HepG2 (cell line): ENCODE data around the gene ZNRF3. TPM values are rescaled to one million over a fixed set of nuclear protein-coding genes. Genes with fewer than 3 reads are reported as not detected.
A peak's percentile ranks its signal among the peaks of the same experiment; 100 is the strongest.

Source experiments
- GZF1 ChIP-seq: sonication (generic); formaldehyde crosslinking; IDR thresholded peaks from 2 replicates; pipeline ENCODE4 v1.5.1; 2020; ENCODE audit warnings: mild to moderate bottlenecking, missing genetic modification reagents
- HMG20A ChIP-seq: IDR thresholded peaks from 2 replicates; pipeline ENCODE4 v1.6.1; 2016; ENCODE audit warnings: borderline replicate concordance
- MEIS1 ChIP-seq: sonication (generic); formaldehyde crosslinking; IDR thresholded peaks from 2 replicates; pipeline ENCODE4 v1.9.0; 2021; ENCODE audit warnings: mild to moderate bottlenecking, missing genetic modification reagents, moderate library complexity, borderline replicate concordance
- NRL ChIP-seq: sonication (generic); formaldehyde crosslinking; IDR thresholded peaks from 2 replicates; pipeline ENCODE4 v1.5.0; 2020; ENCODE audit warnings: missing genetic modification reagents, mild to moderate bottlenecking, moderate library complexity, borderline replicate concordance
- PHF8 ChIP-seq: sonication (generic); formaldehyde crosslinking; IDR thresholded peaks from 2 replicates; pipeline ENCODE4 v1.5.0; 2020; ENCODE audit warnings: missing genetic modification reagents
- RARA ChIP-seq: IDR thresholded peaks from 2 replicates; pipeline ENCODE4 v1.6.1; 2016; ENCODE audit warnings: missing genetic modification reagents, missing compliant biosample characterization
- SALL2 ChIP-seq: sonication (generic); formaldehyde crosslinking; IDR thresholded peaks from 2 replicates; pipeline ENCODE4 v1.8.1; 2023; ENCODE audit warnings: mild to moderate bottlenecking, missing genetic modification reagents, inconsistent platforms
- SNRNP70 ChIP-seq: fragments of 200-400 bp; formaldehyde crosslinking; IDR thresholded peaks from 2 replicates; pipeline ENCODE4 v1.6.1; 2017; ENCODE audit warnings: mild to moderate bottlenecking, low read depth, low read length, moderate library complexity
- STAG1 ChIP-seq: sonication (generic); formaldehyde crosslinking; IDR thresholded peaks from 2 replicates; pipeline ENCODE4 v1.4.0; 2020; ENCODE audit warnings: missing genetic modification reagents
- ZNF136 ChIP-seq: sonication (generic); formaldehyde crosslinking; IDR thresholded peaks from 2 replicates; pipeline ENCODE4 v1.8.1; 2022; ENCODE audit warnings: low read depth, mild to moderate bottlenecking, moderate library complexity, missing genetic modification reagents
- ZSCAN21 ChIP-seq: sonication (generic); formaldehyde crosslinking; IDR thresholded peaks from 2 replicates; pipeline ENCODE4 v1.8.0; 2022; ENCODE audit warnings: mild to moderate bottlenecking, missing genetic modification reagents, moderate library complexity, borderline replicate concordance
- polyA plus RNA-seq, 8 experiments: library from polyadenylated mRNA; depleted of rRNA in 3 of 8; stranded (reverse) in 7 of 8; unstranded in 1 of 8; fragments of >200 nt; fragmentation: Illumina TruSeq in 4 of 8; extraction: Trizol in 4 of 8; gene quantifications; 2 replicates each; pipeline versions ENCODE4 v1.2.1 to v1.2.3, GENCODE V29; 2011 to 2016; ENCODE audit warnings: low read depth in 4 of 8, missing spikeins in 1 of 8, mixed read lengths in 1 of 8; ENCODE audit not compliant: insufficient read depth in 1 of 8
- total RNA-seq, 5 experiments: library from RNA; depleted of rRNA; stranded (reverse); fragments of >200 nt; fragmentation: Illumina TruSeq; extraction: Trizol; gene quantifications; 2 replicates each; pipeline ENCODE4 v1.2.3, GENCODE V29; 2016; ENCODE audit warnings: low read depth in 1 of 5
- TF ChIP-seq, protein P1 (sequence below): sonication (generic); formaldehyde crosslinking; IDR thresholded peaks from 2 replicates; pipeline ENCODE4 v1.5.1; 2020; ENCODE audit warnings: mild to moderate bottlenecking, missing genetic modification reagents
- TF ChIP-seq, protein P2 (sequence below): sonication (generic); formaldehyde crosslinking; IDR thresholded peaks from 2 replicates; pipeline ENCODE4 v1.4.0; 2020; ENCODE audit warnings: missing genetic modification reagents
- TF ChIP-seq, protein P3 (sequence below): sonication (generic); formaldehyde crosslinking; IDR thresholded peaks from 2 replicates; pipeline ENCODE4 v1.4.0; 2020; ENCODE audit warnings: missing genetic modification reagents
- TF ChIP-seq, protein P4 (sequence below): IDR thresholded peaks from 2 replicates; pipeline ENCODE4 v1.6.1; 2018; ENCODE audit warnings: missing genetic modification reagents, mild to moderate bottlenecking, missing compliant biosample characterization
- TF ChIP-seq, protein P5 (sequence below): sonication (generic); formaldehyde crosslinking; IDR thresholded peaks from 2 replicates; pipeline ENCODE4 v1.4.0; 2020; ENCODE audit warnings: missing genetic modification reagents, mild to moderate bottlenecking, borderline replicate concordance

ZNRF3 gene
- total and polyA plus RNA-seq, 2 of the 13 experiments (the other 11 are each of a cell fraction or from before 2014, with no cell fraction given), result 20.3 to 36.7 TPM

DNA sequence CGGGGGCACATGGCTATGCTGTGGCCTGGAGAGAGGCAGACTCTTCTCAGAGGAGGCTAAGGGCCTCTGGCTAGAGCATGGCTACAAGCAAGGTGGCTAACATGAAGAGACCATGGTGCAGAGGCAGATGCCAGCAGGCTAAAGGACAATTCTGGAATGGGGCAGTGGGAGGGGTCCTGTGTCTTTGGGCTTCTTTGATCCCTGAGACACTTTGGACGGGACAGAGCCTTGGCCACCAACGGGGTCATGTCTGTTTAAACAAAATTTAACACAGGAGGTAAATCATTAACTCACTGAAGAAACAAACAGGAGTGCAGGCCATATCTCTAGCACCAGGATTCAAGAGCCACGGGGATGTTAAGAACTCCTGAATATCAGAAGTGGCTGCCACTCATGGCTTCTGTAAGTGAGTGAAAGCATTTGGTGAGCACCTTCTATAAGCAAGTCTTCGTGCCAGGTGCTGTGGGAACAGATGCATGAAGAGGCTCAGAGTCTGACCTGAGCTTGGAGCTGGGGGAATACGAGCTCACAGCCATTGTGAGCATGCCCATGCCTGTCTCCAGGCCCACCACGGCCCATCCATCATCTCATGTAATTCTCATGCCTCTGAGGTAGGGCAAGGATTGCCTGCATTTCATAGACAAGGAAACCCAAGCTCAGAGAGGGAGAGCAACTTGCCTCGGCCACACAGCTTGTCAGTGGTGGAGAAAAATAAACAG lies 18.3 kb upstream of the ZNRF3 start (continued):
- TF ChIP-seq, protein P1, sequence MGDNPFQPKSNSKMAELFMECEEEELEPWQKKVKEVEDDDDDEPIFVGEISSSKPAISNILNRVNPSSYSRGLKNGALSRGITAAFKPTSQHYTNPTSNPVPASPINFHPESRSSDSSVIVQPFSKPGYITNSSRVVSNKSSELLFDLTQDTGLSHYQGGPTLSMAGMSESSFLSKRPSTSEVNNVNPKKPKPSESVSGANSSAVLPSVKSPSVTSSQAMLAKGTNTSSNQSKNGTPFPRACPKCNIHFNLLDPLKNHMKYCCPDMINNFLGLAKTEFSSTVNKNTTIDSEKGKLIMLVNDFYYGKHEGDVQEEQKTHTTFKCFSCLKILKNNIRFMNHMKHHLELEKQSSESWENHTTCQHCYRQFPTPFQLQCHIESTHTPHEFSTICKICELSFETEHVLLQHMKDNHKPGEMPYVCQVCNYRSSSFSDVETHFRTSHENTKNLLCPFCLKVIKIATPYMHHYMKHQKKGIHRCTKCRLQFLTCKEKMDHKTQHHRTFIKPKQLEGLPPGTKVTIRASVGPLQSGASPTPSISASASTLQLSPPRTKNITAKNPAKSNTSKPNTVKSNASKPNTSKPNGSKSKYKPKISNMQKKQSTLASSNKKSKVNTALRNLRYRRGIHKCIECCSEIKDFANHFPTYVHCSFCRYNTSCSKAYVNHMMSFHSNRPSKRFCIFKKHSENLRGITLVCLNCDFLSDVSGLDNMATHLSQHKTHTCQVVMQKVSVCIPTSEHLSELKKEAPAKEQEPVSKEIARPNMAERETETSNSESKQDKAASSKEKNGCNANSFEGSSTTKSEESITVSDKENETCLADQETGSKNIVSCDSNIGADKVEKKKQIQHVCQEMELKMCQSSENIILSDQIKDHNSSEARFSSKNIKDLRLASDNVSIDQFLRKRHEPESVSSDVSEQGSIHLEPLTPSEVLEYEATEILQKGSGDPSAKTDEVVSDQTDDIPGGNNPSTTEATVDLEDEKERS, result no peak
- no peak for TF ChIP-seq SALL2 (CRISPR knock-in tag)
- TF ChIP-seq NRL (CRISPR knock-in tag), result peak; percentile 81; the same call in 1 of the 2 replicates
- 0 out of 2 replicates have a peak, but pooled peaks have one; percentile 57 for TF ChIP-seq ZNF136 (CRISPR knock-in tag)
- TF ChIP-seq PHF8 (CRISPR knock-in tag), result peak; percentile 27; the same call in 1 of the 2 replicates
- TF ChIP-seq RARA (CRISPR knock-in tag), result peak; percentile 87
- peak; percentile 57 for TF ChIP-seq MEIS1 (CRISPR knock-in tag)
- peak; percentile 28; the same call in 1 of the 2 replicates for TF ChIP-seq STAG1 (CRISPR knock-in tag)
- peak; percentile 53; the same call in 1 of the 2 replicates for TF ChIP-seq ZSCAN21 (CRISPR knock-in tag)
- TF ChIP-seq GZF1 (CRISPR knock-in tag), result no peak
- TF ChIP-seq SNRNP70, result no peak
- TF ChIP-seq, protein P2, sequence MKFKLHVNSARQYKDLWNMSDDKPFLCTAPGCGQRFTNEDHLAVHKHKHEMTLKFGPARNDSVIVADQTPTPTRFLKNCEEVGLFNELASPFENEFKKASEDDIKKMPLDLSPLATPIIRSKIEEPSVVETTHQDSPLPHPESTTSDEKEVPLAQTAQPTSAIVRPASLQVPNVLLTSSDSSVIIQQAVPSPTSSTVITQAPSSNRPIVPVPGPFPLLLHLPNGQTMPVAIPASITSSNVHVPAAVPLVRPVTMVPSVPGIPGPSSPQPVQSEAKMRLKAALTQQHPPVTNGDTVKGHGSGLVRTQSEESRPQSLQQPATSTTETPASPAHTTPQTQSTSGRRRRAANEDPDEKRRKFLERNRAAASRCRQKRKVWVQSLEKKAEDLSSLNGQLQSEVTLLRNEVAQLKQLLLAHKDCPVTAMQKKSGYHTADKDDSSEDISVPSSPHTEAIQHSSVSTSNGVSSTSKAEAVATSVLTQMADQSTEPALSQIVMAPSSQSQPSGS (CRISPR knock-in tag), result peak; percentile 50; the same call in 1 of the 2 replicates
- TF ChIP-seq, protein P3, sequence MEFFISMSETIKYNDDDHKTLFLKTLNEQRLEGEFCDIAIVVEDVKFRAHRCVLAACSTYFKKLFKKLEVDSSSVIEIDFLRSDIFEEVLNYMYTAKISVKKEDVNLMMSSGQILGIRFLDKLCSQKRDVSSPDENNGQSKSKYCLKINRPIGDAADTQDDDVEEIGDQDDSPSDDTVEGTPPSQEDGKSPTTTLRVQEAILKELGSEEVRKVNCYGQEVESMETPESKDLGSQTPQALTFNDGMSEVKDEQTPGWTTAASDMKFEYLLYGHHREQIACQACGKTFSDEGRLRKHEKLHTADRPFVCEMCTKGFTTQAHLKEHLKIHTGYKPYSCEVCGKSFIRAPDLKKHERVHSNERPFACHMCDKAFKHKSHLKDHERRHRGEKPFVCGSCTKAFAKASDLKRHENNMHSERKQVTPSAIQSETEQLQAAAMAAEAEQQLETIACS (CRISPR knock-in tag), result no peak
- peak; percentile 67; the same call in 1 of the 2 replicates for TF ChIP-seq HMG20A
- TF ChIP-seq, protein P4, sequence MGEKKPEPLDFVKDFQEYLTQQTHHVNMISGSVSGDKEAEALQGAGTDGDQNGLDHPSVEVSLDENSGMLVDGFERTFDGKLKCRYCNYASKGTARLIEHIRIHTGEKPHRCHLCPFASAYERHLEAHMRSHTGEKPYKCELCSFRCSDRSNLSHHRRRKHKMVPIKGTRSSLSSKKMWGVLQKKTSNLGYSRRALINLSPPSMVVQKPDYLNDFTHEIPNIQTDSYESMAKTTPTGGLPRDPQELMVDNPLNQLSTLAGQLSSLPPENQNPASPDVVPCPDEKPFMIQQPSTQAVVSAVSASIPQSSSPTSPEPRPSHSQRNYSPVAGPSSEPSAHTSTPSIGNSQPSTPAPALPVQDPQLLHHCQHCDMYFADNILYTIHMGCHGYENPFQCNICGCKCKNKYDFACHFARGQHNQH (CRISPR knock-in tag), result peak; percentile 80
- TF ChIP-seq, protein P5, sequence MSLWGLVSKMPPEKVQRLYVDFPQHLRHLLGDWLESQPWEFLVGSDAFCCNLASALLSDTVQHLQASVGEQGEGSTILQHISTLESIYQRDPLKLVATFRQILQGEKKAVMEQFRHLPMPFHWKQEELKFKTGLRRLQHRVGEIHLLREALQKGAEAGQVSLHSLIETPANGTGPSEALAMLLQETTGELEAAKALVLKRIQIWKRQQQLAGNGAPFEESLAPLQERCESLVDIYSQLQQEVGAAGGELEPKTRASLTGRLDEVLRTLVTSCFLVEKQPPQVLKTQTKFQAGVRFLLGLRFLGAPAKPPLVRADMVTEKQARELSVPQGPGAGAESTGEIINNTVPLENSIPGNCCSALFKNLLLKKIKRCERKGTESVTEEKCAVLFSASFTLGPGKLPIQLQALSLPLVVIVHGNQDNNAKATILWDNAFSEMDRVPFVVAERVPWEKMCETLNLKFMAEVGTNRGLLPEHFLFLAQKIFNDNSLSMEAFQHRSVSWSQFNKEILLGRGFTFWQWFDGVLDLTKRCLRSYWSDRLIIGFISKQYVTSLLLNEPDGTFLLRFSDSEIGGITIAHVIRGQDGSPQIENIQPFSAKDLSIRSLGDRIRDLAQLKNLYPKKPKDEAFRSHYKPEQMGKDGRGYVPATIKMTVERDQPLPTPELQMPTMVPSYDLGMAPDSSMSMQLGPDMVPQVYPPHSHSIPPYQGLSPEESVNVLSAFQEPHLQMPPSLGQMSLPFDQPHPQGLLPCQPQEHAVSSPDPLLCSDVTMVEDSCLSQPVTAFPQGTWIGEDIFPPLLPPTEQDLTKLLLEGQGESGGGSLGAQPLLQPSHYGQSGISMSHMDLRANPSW, result peak; percentile 77; the same call in 1 of the 2 replicates
